HG03442 (cell line): ENCODE data around the gene ZBTB4.

Experiments
- ATAC-seq: cut with Tn5 transposase; IDR thresholded peaks from one replicate; pipeline ENCODE4 v1.9.1; 2021; ENCODE audit warnings: mild to moderate bottlenecking, moderate library complexity; ENCODE audit not compliant: unreplicated experiment

Gene ZBTB4

DNA sequence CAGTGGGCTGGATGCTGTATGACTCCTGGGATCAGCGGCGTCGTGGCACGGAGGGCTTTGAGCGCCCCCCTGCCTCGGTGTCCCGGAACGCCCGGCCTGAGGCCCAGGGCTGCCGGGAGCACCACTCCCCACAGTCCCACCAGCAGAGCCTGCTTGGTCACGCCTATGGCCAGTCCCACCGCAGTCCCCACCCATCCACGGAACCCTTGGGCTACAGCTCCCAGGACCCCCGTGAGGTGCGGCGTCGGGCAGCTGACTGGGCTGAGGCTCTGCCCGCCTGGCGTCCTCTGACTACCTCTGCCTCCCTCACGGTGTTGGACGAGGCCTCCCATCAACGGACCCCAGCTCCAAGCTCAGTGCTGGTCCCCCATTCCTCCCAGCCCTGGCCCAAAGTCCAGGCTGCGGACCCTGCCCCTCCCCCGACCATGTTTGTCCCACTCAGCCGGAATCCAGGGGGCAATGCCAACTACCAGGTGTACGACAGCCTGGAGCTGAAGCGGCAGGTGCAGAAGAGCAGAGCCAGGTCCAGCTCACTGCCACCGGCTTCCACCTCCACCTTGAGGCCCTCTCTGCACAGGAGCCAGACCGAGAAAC is 52.4 kb downstream of the ZBTB4 start:
- no peak for ATAC-seq

DNA sequence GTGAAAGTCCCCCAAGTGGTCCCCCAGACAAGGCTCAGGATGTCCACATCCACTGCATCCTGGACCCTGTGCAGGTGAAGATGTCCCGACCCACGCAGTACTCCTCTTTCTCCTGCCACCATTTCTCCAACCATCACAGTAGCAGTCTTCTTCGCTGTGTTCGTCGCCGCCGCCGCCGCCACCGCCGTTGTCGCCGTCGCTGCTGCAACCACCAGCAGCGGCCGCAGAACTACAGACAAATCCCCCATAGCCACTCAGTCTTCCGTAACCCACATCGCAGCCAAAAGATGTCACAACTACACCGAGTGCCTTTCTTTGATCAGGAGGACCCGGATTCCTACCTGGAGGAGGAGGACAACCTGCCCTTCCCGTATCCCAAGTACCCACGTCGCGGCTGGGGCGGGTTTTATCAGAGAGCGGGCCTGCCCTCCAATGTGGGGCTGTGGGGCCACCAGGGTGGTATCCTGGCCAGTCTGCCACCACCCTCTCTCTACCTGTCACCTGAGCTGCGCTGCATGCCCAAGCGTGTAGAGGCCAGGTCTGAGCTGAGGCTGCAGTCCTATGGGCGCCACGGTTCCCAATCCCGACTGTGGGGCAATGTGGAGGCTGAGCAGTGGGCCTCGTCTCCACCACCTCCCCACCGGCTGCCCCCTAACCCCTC is 53.1 kb downstream of the ZBTB4 start:
- ATAC-seq = no peak

DNA sequence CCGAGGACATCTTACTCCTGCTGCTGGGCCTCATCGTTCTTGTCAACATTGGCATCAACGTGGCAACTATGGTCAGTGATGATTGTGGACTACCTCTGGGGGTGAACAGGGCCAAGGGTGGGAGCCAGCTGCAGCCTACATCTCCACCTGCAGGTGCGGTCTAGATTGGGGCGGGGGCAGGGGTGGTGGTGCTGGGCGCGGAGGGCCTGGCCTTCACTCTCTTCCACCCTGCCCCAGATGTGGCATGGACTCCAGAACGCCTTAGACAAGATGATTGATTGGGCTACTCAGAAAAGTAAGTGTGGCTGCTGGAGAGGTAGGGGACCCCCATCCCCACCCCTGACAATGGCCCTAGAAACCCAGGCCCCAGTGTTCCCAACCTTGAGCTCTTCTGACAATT is 53.7 kb downstream of the ZBTB4 start:
- no peak for ATAC-seq

DNA sequence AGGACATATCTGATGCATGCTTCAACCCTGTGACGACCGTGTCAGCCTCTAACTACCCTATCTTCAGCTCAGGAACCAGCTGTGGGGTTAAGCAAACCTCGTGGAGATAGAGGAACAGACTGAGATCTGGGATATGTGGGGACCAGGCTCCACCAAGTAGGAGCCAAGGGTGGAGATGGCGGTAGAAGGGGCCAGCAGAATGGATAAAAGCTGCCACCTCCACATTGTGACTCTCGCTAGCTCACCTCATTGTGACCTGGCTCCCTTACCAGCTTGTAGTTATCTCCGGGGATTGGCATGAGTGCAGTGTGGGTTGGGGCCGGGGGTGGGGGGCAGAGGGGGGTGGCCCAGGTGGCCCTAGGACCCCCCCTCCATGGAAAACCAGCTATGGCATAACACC is 54.1 kb downstream of the ZBTB4 start, which contains the start of gene SPEM2:
TSS of gene SPEM2 (plus strand) at position 301 of the 400 bp plus-strand sequence. CDS start at position 374, 73 bp downstream.
- no peak for ATAC-seq

DNA sequence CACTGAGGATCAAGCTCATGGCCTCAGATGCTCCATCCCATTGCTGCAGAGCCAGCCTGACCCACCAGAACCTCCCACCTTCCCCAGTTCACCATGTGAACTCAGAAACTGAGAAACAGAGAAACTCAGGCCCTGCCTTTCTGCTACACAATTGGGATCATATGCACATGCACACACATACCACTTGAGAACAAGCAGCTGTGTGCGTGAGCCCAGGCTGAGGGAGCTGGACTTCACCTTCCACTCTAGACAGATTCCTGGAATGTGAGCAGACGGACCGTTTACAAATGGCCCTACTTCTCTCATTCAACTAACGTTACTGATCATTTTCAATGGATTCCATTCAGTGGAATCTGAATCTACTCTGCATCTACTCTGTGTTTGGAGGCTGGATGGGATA is 55.8 kb downstream of the ZBTB4 start:
- ATAC-seq = no peak

DNA sequence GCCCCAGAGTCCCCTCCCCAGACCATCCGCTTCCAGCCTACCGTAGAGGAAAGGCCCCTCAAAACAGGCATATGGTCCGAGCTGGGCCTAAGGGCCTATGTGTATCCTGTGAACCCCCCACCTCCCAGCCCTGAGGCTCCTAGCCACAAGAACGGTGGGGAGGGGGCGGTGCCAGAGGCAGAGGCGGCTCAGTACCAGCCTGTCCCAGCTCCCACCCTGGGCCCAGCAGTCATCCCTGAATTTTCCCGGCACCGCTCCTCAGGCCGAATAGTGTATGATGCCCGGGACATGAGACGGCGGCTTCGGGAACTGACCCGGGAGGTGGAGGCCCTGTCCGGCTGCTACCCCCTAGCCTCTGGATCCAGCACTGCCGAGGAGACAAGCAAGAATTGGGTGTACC is 58.2 kb downstream of the ZBTB4 start:
- no peak for ATAC-seq

DNA sequence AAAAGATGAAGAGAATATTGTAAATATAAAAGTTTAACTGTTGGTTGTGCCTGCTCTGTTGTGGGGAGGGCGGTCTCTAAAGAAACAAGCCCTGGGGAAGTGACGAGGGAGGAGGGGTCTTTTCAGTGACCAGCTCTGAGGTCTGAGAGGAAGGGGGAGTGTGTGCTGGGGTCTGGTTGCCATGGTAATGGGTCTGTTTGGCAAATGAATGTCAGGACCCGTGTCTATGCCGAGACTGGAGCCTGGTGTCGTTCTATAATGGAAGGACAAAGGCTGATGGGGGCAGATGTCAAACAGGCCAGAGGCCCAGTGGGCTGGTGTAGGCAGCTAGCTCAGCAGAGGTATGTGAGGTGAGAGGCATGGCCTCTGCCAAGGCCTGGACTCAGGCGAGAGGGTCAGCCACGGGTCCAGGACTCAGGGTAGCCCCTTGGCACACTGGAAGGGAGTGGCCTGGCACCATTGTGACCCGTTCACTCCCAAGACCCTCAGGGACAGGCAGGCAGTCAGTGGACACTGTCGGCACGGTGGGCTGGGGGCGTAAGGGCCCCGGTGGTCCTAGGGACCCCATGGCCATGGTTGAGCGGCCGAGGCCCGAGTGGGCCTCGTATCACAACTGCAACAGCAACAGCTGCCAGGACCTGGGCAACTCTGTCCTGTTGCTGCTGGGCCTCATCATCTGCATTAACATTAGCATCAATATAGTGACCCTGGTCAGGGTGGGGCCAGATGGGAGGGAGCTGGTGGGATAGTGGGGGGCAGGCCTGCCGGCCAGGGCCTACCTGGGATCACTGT is 59.4 kb downstream of the ZBTB4 start, which contains the start of gene SPEM1:
TSS of gene SPEM1 (plus strand) at position 506 of the 792 bp plus-strand sequence. CDS start at position 567, 61 bp downstream.
- ATAC-seq = no peak

DNA sequence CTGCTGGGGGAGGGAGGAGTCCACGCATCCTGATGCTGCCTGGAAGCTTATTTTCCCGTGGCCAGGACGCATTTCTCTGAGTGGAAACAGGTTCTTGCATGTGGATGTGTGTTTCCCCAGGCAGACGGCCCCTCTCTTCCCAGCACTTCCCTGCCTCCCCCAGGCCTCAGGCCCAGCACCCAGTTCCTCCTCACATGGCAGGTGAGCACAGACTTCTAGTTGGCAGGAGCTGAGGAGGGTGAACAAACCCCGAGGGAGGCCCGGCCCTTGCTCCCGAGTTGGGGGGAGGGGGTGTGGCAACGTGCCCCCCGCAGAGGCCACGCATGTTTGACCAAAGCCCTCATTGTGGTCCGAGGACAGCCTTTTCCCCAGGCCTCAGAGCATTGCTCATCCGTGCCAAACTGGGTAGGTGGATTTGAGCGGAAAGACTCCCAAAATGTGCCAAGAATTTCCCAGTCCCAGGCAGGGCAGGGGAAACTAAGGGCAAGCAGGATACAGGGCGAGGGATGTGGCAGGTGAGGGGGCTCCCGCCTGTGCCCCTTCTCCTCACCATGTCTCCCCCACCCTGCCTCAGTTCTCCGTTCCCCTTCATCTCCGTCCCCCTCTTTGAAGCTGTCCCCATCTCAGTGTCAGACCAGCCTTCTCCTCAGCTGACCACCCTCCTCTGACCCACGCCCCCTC is 60.8 kb downstream of the ZBTB4 start:
- ATAC-seq = no peak

DNA sequence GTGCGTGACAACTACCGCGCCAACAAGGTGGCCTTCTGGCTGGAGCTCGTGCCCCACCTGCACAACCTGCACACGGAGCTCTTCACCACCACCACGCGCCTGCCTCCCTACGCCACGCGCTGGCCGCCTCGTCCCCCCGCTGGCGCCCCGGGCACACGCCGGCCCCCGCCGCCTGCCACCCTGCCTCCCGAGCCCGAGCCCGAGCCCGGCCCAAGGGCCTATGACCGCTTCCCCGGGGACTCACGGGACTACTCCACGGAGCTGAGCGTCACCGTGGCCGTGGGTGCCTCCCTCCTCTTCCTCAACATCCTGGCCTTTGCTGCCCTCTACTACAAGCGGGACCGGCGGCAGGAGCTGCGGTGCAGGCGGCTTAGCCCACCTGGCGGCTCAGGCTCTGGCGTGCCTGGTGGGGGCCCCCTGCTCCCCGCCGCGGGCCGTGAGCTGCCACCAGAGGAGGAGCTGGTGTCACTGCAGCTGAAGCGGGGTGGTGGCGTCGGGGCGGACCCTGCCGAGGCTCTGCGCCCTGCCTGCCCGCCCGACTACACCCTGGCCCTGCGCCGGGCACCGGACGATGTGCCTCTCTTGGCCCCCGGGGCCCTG is 62.3 kb downstream of the ZBTB4 start:
- ATAC-seq = no peak

DNA sequence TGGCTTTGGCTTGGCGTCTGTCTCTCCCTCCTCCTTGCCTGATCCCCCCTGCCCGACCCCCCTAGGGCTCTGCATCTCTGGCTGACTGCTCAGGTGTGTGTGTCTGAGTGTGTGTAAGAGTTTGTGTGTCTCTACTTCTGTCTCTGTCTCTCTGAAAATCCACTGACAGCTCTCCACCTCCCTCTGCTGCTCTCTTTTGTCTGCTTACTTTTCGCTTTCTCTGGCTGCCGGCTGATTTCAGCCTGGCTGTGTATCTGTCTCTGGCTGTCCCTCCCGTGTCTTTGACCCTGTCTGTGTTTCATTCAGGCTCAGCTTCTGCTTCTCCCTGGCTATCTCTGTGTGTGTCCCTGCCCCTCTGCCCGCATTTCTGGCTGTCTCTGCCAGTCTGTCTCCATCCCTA is 63.1 kb downstream of the ZBTB4 start:
- ATAC-seq = no peak

DNA sequence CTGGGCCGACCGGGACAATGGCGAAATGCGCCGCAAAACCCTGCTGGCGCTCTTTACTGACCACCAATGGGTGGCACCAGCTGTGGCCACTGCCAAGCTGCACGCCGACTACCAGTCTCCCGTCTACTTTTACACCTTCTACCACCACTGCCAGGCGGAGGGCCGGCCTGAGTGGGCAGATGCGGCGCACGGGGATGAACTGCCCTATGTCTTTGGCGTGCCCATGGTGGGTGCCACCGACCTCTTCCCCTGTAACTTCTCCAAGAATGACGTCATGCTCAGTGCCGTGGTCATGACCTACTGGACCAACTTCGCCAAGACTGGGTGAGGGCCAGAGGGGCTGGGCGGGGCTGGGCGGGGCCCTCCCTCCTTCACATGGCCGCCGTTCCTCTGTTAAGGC is 63.6 kb downstream of the ZBTB4 start:
- ATAC-seq = no peak

DNA sequence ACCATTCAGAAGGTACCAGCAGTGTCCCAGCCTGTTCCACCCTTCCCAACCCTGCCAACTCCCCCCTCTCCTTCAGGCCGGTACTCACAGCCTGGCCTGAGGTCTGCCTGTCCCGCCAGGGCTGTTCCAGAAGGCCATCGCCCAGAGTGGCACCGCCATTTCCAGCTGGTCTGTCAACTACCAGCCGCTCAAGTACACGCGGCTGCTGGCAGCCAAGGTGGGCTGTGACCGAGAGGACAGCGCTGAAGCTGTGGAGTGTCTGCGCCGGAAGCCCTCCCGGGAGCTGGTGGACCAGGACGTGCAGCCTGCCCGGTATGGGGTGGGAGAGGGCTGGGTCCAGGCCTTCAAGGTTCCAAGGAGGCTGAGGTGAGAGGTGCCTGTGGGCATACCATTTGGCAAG is 64.6 kb downstream of the ZBTB4 start:
- ATAC-seq = no peak

DNA sequence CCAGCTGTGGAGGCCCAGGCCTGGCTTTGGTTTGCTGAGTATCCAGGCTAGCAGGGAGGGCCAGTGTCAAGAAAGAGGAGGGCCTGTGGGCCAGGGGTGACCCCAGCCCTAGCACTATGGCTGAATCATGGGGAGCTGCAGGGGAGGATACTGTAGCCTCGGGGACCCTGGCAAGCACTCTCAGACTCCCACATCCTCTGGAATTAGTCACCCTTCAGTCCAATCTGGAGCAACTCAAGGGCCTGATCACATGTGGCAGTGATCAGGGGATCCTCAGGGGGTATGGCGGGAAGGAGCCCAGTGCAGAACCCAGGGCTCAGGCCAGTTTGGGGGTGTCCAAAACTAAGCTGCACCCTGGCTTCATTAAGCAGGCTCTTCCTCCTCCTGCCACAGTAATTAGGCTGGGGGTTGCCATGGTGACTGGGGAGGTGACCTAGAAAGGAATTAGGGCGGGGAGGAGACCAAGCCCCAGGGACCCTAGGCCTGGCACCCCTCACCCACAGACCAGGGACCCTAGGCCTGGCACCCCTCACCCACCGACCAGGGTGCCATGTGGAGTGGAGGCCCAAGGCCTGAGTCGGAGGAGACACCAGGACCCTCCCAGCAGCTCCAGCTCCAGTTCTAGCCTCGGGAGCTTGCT is 66.0 kb downstream of the ZBTB4 start:
- ATAC-seq = no peak

DNA sequence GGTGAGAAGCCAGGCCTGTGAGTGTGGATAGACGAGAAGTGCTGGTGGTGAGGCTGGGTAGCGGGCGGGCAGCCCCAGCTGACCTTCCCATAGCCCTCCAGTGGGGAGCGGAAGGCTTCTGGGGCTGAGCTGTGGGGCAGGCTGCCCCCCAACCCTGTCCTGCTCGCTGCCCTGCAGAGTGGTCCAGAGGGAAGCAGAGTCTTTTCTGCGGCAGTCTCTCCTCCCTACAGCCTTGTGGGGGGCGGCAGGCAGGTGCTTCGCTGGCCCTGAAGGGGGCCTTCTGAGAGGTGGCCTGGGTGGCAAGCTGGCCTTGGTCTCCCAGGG is 68.0 kb downstream of the ZBTB4 start:
- ATAC-seq = no peak

DNA sequence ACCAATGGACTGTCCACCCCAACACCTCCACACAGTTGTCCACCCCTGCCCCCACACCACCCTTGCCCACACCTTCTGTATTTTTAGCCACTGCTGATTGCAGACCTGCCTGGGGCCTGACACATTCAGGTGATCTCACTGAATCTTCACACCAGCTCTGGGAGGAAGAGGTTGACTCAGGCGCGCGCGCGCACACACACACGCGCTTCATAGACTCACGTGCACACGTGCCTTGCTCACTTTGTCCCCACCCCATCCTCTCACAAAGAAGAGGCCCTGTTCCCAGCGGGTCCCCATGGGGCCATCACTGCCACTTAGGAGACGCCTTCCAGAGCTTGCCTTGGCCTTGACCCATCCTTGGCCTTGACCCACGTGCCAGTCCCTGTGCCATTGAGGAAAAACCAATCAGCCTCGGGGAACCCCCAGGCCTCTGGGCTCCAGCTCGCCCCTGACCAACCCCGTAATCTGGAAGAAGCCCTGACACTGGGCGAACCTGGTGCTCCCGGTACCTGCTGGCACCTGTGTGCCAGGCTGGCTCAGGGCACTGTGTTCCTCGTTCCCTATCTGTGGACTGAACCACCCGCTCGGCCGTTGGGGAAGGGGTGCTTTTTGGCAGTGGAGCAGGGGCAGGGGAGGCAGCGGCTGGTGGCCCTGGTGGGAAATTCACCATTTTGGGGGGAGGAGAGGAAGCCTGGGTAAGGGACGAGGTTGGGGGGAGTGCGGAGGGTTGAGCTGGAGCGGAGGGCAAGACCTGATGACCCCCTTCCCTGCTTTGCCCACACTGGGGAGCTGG is 68.6 kb downstream of the ZBTB4 start:
- ATAC-seq = no peak

DNA sequence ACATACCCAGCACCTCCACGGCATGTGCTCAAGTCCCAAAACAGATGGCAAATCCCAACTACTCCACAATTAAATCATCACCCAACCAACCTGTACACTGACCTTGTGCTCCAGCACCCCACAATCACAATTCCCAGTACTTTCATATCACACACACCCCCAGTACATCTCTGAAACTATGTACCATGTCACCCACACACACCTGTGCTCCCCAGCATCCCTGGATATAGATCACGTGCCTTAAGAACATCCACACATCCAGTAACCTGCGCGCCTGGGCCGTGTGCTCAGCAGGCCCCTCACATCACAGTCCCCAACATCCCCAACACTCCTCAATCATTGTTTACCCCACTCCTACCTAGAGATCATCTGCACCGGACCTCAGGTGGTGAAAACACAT is 69.7 kb downstream of the ZBTB4 start:
- ATAC-seq = no peak
